Fibroblast of lung (primary cell): ENCODE data around the gene LSAMP. TPM values are rescaled to one million over a fixed set of nuclear protein-coding genes. Genes with fewer than 3 reads are reported as not detected.

ENCODE experiments used
- DNase-seq, 2 donors: peaks; one replicate each; pipeline versions ENCODE4 v3.0.0 to v3.0.0-alpha.2; 2010; ENCODE audit warnings: low read depth in 2 of 2
- H2AFZ ChIP-seq: 2 replicates; pipeline ENCODE4 v1.5.1; 2012; ENCODE audit warnings: low read length, control low read depth, inconsistent platforms
- H3K27ac ChIP-seq: 2 replicates; pipeline ENCODE4 v1.5.1; 2011; ENCODE audit warnings: low read length, control low read depth; ENCODE audit not compliant: insufficient read depth
- H3K27me3 ChIP-seq: 2 replicates; pipeline ENCODE4 v1.5.1; 2011; ENCODE audit warnings: mild to moderate bottlenecking, low read length; ENCODE audit not compliant: control insufficient read depth, insufficient read depth
- H3K36me3 ChIP-seq: 2 replicates; pipeline ENCODE4 v1.5.1; 2011; ENCODE audit warnings: low read length; ENCODE audit not compliant: control insufficient read depth, insufficient read depth
- H3K4me1 ChIP-seq: 2 replicates; pipeline ENCODE4 v1.5.1; 2011; ENCODE audit warnings: low read length; ENCODE audit not compliant: control insufficient read depth, insufficient read depth; ENCODE audit errors: extremely low read depth
- H3K4me2 ChIP-seq: 2 replicates; pipeline ENCODE4 v1.5.1; 2011; ENCODE audit warnings: low read length, control low read depth; ENCODE audit not compliant: insufficient read depth; ENCODE audit errors: extremely low read depth
- H3K4me3 ChIP-seq, 4 experiments: fragments of 200-600 bp in 1 of 4; sonication (generic) in 1 of 4; replicated peaks in 1 of 4; 2 replicates each; pipeline ENCODE4 v1.5.1; 2011 to 2016; ENCODE audit warnings: low read length in 4 of 4, low read depth in 3 of 4, mild to moderate bottlenecking in 3 of 4, control low read depth in 2 of 4, inconsistent platforms in 1 of 4, mixed read lengths in 1 of 4; ENCODE audit not compliant: insufficient read depth in 1 of 4; ENCODE audit errors: control extremely low read depth in 1 of 4
- H3K79me2 ChIP-seq: 2 replicates; pipeline ENCODE4 v1.5.1; 2012; ENCODE audit warnings: mild to moderate bottlenecking, low read length, inconsistent platforms; ENCODE audit not compliant: control insufficient read depth, insufficient read depth
- H3K9ac ChIP-seq: 2 replicates; pipeline ENCODE4 v1.5.1; 2011; ENCODE audit warnings: mild to moderate bottlenecking, low read length, control low read depth; ENCODE audit not compliant: insufficient read depth
- H3K9me3 ChIP-seq: 2 replicates; pipeline ENCODE4 v1.5.1; 2012; ENCODE audit warnings: low read depth, low read length; ENCODE audit not compliant: control insufficient read depth, insufficient read depth
- H4K20me1 ChIP-seq: 2 replicates; pipeline ENCODE4 v1.5.1; 2011; ENCODE audit warnings: low read length; ENCODE audit not compliant: control insufficient read depth, insufficient read depth; ENCODE audit errors: extremely low read depth
- EZH2 ChIP-seq: IDR thresholded peaks from 2 replicates; pipeline ENCODE4 v1.5.1; 2012; ENCODE audit warnings: low read length, control low read depth, mild to moderate bottlenecking; ENCODE audit errors: missing control alignments
- polyA plus RNA-seq, 2 donors: library from polyadenylated mRNA; depleted of rRNA in 1 of 2; stranded (reverse) in 1 of 2; unstranded in 1 of 2; fragments of >200 nt; gene quantifications; 2 replicates each; pipeline ENCODE4 v1.2.1, GENCODE V29; 2011 to 2012; ENCODE audit warnings: missing spikeins in 1 of 2
- total RNA-seq: library from RNA; depleted of rRNA; stranded (reverse); fragments of >200 nt; gene quantifications from 2 replicates; pipeline ENCODE4 v1.2.1, GENCODE V29; 2014
- TF ChIP-seq, protein P1 (sequence below), 2 donors: IDR thresholded peaks in 1 of 2; conservative IDR thresholded peaks in 1 of 2; 1 replicate in 1 of 2; 2 replicates in 1 of 2; pipeline ENCODE4 v1.5.1; 2011 to 2012; ENCODE audit warnings: low read length in 2 of 2, control low read depth in 1 of 2, inconsistent platforms in 1 of 2, low read depth in 1 of 2, mild to moderate bottlenecking in 1 of 2

Gene LSAMP
- total and polyA plus RNA-seq, 2 donors (not counting 1 experiment from before 2014, with no cell fraction given), result 4.8 to 5.9 TPM

DNA sequence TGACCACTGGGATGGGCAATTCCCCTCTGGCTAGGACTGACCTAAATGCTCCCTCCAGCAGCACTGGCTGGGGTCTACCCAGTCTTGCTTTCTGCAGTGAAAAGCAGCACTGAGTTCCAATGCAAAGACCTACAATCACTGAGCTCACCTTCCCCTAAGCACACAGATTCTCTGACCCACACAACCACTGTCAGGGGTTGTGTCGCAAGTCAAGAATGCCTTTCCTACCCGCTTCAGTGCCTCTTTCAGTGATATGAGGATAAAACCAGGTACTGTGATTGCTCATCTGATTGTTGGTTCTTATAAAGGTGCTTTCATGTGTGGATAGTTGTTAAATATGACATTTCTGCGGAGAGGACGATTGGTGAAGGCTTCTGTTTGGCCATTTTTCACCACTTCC lies 476.4 kb downstream of the LSAMP start:
- Histone ChIP-seq H3K9me3 (no peaks in the 10 kb centered on the region), H3K4me3 (no peak overlapping the region), H2AFZ (no peak overlapping the region), H3K4me2 (no peak overlapping the region), H3K4me1 (no peaks in the 10 kb centered on the region), H4K20me1 (no peaks in the 10 kb centered on the region), H3K36me3 (no peaks in the 10 kb centered on the region), H3K27ac (no peak overlapping the region), H3K79me2 (no peaks in the 10 kb centered on the region), H3K27me3 (no peaks in the 10 kb centered on the region), H3K9ac (no peak overlapping the region)
- no peak for TF ChIP-seq EZH2
- TF ChIP-seq, protein P1, sequence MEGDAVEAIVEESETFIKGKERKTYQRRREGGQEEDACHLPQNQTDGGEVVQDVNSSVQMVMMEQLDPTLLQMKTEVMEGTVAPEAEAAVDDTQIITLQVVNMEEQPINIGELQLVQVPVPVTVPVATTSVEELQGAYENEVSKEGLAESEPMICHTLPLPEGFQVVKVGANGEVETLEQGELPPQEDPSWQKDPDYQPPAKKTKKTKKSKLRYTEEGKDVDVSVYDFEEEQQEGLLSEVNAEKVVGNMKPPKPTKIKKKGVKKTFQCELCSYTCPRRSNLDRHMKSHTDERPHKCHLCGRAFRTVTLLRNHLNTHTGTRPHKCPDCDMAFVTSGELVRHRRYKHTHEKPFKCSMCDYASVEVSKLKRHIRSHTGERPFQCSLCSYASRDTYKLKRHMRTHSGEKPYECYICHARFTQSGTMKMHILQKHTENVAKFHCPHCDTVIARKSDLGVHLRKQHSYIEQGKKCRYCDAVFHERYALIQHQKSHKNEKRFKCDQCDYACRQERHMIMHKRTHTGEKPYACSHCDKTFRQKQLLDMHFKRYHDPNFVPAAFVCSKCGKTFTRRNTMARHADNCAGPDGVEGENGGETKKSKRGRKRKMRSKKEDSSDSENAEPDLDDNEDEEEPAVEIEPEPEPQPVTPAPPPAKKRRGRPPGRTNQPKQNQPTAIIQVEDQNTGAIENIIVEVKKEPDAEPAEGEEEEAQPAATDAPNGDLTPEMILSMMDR (conservative IDR thresholded peaks at IDR 0.05 in 1 of 2, IDR thresholded peaks at IDR 0.05 in 1 of 2; ENCODE audit: low read depth in 1 of 2, low read length in 2 of 2), result no peak
- DNase-seq, result no peak

DNA sequence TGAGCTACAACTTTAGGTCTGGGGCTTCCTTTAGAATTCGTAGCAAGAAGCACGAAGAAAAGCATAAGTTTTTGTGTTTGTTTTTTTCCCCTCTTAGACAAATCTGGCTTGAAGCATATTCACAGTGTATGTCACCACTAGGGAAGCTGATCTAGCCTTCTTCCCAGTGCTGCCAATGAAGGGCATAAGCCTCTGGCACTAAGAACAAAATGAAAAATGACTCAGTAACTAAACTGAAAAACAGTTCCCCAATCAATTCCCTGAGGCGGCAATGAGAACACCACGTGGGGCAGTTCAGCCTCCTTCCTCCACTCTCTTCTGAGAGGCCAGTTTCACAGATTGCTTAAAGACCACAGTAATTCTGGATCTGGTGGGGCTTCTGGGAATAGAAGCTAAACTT lies 483.9 kb downstream of the LSAMP start:
- no peaks in the 10 kb centered on the region for H3K4me1 ChIP-seq
- H3K4me3 ChIP-seq, result no peak overlapping the region
- no peaks in the 10 kb centered on the region for H3K36me3 ChIP-seq
- TF ChIP-seq EZH2, result no peak
- TF ChIP-seq, protein P1 (conservative IDR thresholded peaks at IDR 0.05 in 1 of 2, IDR thresholded peaks at IDR 0.05 in 1 of 2; ENCODE audit: low read depth in 1 of 2, low read length in 2 of 2), result no peak
- no peak overlapping the region for H3K27ac ChIP-seq
- no peaks in the 10 kb centered on the region for H3K27me3 ChIP-seq
- DNase-seq, result no peak
- no peak overlapping the region for H3K9ac ChIP-seq
- no peak overlapping the region for H2AFZ ChIP-seq
- no peaks in the 10 kb centered on the region for H3K9me3 ChIP-seq
- no peak overlapping the region for H3K4me2 ChIP-seq
- H4K20me1 ChIP-seq, result no peaks in the 10 kb centered on the region
- no peaks in the 10 kb centered on the region for H3K79me2 ChIP-seq

DNA sequence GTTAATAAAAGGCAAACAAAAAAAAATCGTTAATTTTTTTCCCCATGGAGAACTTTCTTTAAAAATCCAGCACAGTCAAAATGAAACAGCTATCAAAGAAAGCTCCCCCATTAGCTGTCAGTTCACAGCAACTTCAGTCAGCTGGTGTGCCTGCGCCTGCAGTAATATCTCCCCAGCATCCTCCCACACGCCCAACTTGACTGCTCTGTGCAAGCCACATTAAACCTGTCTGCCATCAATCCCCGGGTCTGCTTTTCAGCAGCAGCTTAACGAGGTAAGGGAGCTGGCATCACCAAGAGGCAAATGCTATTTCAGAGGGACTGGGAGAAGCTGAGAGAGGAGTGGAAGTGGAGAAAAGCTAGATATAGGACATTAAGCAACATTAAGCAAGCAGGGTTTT lies 484.5 kb downstream of the LSAMP start:
- H3K4me2 ChIP-seq, result no peak overlapping the region
- H3K79me2 ChIP-seq, result no peaks in the 10 kb centered on the region
- H2AFZ ChIP-seq, result no peak overlapping the region
- no peak overlapping the region for H3K27ac ChIP-seq
- H3K36me3 ChIP-seq, result no peaks in the 10 kb centered on the region
- H3K9ac ChIP-seq, result no peak overlapping the region
- H3K4me1 ChIP-seq, result no peaks in the 10 kb centered on the region
- H3K4me3 ChIP-seq, result no peak overlapping the region
- no peak for DNase-seq
- TF ChIP-seq, protein P1 (conservative IDR thresholded peaks at IDR 0.05 in 1 of 2, IDR thresholded peaks at IDR 0.05 in 1 of 2; ENCODE audit: low read depth in 1 of 2, low read length in 2 of 2), result no peak
- TF ChIP-seq EZH2, result no peak
- no peaks in the 10 kb centered on the region for H3K9me3 ChIP-seq
- no peaks in the 10 kb centered on the region for H3K27me3 ChIP-seq
- no peaks in the 10 kb centered on the region for H4K20me1 ChIP-seq
